Loucy (cell line): ENCODE data around the gene PITX3.

ENCODE experiments used
- H2AFZ ChIP-seq: fragments of 200-600 bp; sonication (generic); 2 replicates; pipeline ENCODE4 v1.6.0; 2016; ENCODE audit warnings: antibody characterized with exemption, mild to moderate bottlenecking, low read length, moderate library complexity
- H3F3A ChIP-seq: fragments of 200-600 bp; 2 replicates; pipeline ENCODE4 v1.6.0; 2016; ENCODE audit warnings: antibody characterized with exemption, low read depth, mild to moderate bottlenecking
- H3K27me3 ChIP-seq: fragments of 200-600 bp; sonication (generic); 2 replicates; pipeline ENCODE4 v1.6.1; 2014; ENCODE audit warnings: low read length, mild to moderate bottlenecking; ENCODE audit not compliant: insufficient read depth, poor library complexity, severe bottlenecking
- H3K36me3 ChIP-seq: fragments of 200-600 bp; sonication (generic); 2 replicates; pipeline ENCODE4 v1.6.1; 2016; ENCODE audit warnings: low read length; ENCODE audit not compliant: insufficient read depth
- H3K4me1 ChIP-seq: fragments of 200-600 bp; sonication (generic); 2 replicates; pipeline ENCODE4 v1.5.1; 2014; ENCODE audit warnings: low read length, mild to moderate bottlenecking; ENCODE audit not compliant: insufficient read depth, poor library complexity, severe bottlenecking
- H3K4me2 ChIP-seq: fragments of 200-600 bp; sonication (generic); 2 replicates; pipeline ENCODE4 v1.6.0; 2014; ENCODE audit warnings: antibody characterized with exemption, low read length, low read depth, mild to moderate bottlenecking; ENCODE audit not compliant: poor library complexity, severe bottlenecking
- H3K4me3 ChIP-seq: fragments of 200-600 bp; sonication (generic); 2 replicates; pipeline ENCODE4 v1.5.1; 2014; ENCODE audit warnings: low read length, mild to moderate bottlenecking, mixed read lengths; ENCODE audit not compliant: poor library complexity, severe bottlenecking
- H3K79me2 ChIP-seq: fragments of 200-600 bp; sonication (generic); 2 replicates; pipeline ENCODE4 v1.6.1; 2014; ENCODE audit warnings: low read length; ENCODE audit not compliant: insufficient read depth
- H3K9ac ChIP-seq: fragments of 200-600 bp; sonication (generic); 2 replicates; pipeline ENCODE4 v1.6.0; 2014; ENCODE audit warnings: mild to moderate bottlenecking, low read depth, low read length, moderate library complexity; ENCODE audit not compliant: poor library complexity, severe bottlenecking
- H3K9me2 ChIP-seq: fragments of 200-600 bp; sonication (generic); replicated peaks from 2 replicates; pipeline ENCODE4 v1.6.1; 2016; ENCODE audit warnings: low read depth, low read length, mixed read lengths
- H3K9me3 ChIP-seq: fragments of 200-600 bp; sonication (generic); 2 replicates; pipeline ENCODE4 v1.6.1; 2014; ENCODE audit warnings: mild to moderate bottlenecking, antibody characterized with exemption, low read length, low read depth; ENCODE audit not compliant: insufficient read depth
- H4K20me1 ChIP-seq: fragments of 200-600 bp; sonication (generic); 2 replicates; pipeline ENCODE4 v1.6.0; 2014; ENCODE audit warnings: antibody characterized with exemption, low read length, mild to moderate bottlenecking; ENCODE audit not compliant: insufficient read depth, poor library complexity, severe bottlenecking
- EZH2phosphoT487 ChIP-seq: fragments of 200-600 bp; IDR thresholded peaks from 2 replicates; pipeline ENCODE4 v1.6.1; 2018; ENCODE audit warnings: antibody characterized with exemption, mild to moderate bottlenecking, moderate library complexity, borderline replicate concordance
- TF ChIP-seq, protein P1 (sequence below): fragments of 200-600 bp; sonication (generic); conservative IDR thresholded peaks from 2 replicates; pipeline ENCODE4 v1.5.1; 2014; ENCODE audit warnings: mild to moderate bottlenecking, antibody characterized with exemption, low read length

PITX3 gene

DNA sequence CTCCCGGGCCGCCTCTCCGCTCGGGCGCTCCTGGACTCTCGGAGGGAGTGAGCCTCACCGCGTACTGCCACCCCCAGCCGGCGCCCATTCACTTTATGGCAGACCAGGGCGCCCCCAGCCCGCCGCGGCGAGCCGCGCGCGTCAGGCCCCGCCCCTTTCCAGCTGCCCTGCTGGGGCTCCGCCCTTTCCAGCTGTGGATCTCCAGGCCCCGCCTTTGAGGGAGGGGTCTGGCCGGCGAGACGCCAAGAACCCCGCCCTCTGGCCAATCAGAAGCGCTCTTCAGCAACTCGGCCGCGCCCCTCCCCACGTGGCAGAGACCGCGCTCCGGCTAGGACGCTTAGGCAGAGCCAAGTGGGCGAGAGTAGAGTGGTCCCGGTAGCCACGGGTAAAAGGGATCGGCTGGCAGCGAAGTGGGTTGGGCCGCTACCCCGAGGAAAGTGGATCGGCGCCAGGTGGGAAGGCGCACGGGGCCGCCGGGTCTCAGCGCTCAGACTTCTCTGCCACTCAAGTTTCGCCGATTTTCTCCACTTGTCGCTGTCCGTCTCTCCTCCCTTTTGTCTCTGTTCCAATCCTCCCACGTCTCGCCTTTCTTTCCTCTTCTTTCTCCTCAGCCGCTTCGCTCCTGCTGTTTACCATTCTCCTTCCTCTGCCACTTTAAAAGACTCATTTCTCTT, at the start of gene PITX3:
TSS of gene PITX3 (minus strand) at position 69 of the 674 bp plus-strand sequence. CDS start 9,432 bp downstream, outside the sequence.
- no peak within 1 kb of the TSS for H3K4me2 ChIP-seq
- no peak within 1 kb of the TSS for H2AFZ ChIP-seq
- H3K9me2 ChIP-seq = no peaks in the 10 kb centered on the region
- no peaks in the 10 kb centered on the region for H3K27me3 ChIP-seq
- H3K4me3 ChIP-seq = no peak within 1 kb of the TSS
- peaks cover 11% of the 10 kb centered on the region for H4K20me1 ChIP-seq
- TF ChIP-seq, protein P1, sequence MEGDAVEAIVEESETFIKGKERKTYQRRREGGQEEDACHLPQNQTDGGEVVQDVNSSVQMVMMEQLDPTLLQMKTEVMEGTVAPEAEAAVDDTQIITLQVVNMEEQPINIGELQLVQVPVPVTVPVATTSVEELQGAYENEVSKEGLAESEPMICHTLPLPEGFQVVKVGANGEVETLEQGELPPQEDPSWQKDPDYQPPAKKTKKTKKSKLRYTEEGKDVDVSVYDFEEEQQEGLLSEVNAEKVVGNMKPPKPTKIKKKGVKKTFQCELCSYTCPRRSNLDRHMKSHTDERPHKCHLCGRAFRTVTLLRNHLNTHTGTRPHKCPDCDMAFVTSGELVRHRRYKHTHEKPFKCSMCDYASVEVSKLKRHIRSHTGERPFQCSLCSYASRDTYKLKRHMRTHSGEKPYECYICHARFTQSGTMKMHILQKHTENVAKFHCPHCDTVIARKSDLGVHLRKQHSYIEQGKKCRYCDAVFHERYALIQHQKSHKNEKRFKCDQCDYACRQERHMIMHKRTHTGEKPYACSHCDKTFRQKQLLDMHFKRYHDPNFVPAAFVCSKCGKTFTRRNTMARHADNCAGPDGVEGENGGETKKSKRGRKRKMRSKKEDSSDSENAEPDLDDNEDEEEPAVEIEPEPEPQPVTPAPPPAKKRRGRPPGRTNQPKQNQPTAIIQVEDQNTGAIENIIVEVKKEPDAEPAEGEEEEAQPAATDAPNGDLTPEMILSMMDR = no peak
- no peak for TF ChIP-seq EZH2phosphoT487
- H3K9me3 ChIP-seq = no peaks in the 10 kb centered on the region
- no peaks in the 10 kb centered on the region for H3F3A ChIP-seq
- H3K4me1 ChIP-seq = peaks cover 8% of the 10 kb centered on the region
- no peak within 1 kb of the TSS for H3K9ac ChIP-seq
- H3K36me3 ChIP-seq = no peaks in the 10 kb centered on the region
- peaks cover 12% of the 10 kb centered on the region for H3K79me2 ChIP-seq

DNA sequence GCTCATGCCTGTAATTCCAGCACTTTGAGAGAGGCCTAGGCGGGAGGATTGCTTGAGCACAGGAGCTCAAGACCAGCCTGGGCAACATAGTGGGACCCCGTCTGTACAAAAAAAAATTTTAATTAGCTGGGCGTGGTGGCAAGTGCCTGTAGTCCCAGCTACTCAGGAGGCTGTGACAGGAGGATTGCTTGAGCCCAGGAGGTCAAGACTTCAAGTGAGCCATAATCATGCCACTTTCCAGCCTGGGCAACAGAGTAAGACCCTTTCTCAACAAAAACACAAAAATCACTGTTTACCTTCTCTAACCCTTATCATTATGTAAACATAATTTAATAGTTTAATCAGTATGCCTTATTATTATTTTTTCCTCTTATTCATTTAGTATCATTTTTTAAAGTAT, 48.5 kb upstream of the PITX3 start:
- no peaks in the 10 kb centered on the region for H3K9me3 ChIP-seq
- no peaks in the 10 kb centered on the region for H3K4me1 ChIP-seq
- H3K79me2 ChIP-seq = peaks cover 68% of the 10 kb centered on the region
- H3K9me2 ChIP-seq = no peaks in the 10 kb centered on the region
- H3K9ac ChIP-seq = no peak overlapping the region
- H4K20me1 ChIP-seq = peaks cover 36% of the 10 kb centered on the region
- H3K36me3 ChIP-seq = peaks cover 15% of the 10 kb centered on the region; the same call in 1 of the 2 replicates
- no peak overlapping the region for H2AFZ ChIP-seq
- no peaks in the 10 kb centered on the region for H3K27me3 ChIP-seq
- H3F3A ChIP-seq = no peaks in the 10 kb centered on the region
- no peak for TF ChIP-seq EZH2phosphoT487
- TF ChIP-seq, protein P1 = no peak
- H3K4me2 ChIP-seq = no peak overlapping the region
- H3K4me3 ChIP-seq = no peak overlapping the region

DNA sequence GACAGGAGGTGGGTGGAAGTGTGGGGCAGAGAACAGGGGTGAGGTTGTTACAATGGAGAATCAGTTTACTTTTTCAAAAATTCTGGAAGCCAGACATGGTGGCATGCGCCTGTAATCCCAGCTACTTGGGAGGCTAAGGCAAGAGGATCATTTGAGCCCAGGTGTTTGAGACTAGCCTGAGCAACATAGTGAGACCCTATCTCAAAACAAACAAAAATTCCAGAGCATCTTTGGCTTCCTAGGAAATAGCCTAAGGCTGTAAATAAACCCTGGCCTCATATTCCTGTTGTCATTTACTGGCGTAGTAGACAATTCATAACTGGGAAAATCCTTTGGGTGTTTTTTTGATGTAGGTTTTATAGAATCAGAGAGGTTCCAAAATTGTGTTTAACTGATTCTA, 48.0 kb upstream of the PITX3 start:
- peaks cover 41% of the 10 kb centered on the region for H4K20me1 ChIP-seq
- H3K9me2 ChIP-seq = no peaks in the 10 kb centered on the region
- no peaks in the 10 kb centered on the region for H3F3A ChIP-seq
- H3K27me3 ChIP-seq = no peaks in the 10 kb centered on the region
- TF ChIP-seq EZH2phosphoT487 = no peak
- TF ChIP-seq, protein P1 = no peak
- H3K9ac ChIP-seq = no peak overlapping the region
- H3K36me3 ChIP-seq = peaks cover 20% of the 10 kb centered on the region; the same call in 1 of the 2 replicates
- no peak overlapping the region for H3K4me3 ChIP-seq
- H3K4me1 ChIP-seq = no peaks in the 10 kb centered on the region
- H3K79me2 ChIP-seq = peaks cover 69% of the 10 kb centered on the region
- H2AFZ ChIP-seq = no peak overlapping the region
- H3K4me2 ChIP-seq = no peak overlapping the region
- no peaks in the 10 kb centered on the region for H3K9me3 ChIP-seq
